ENCODE results near the gene FLAD1.

- TF ChIP-seq CTCF (IDR thresholded peaks at IDR 0.05; ENCODE audit: low read depth, low read length) (no peak), EZH2phosphoT487 (IDR thresholded peaks at IDR 0.05; ENCODE audit: low read depth) (no peak)
Measured at GRCh38 chr1:155030243-155030795, 47.2 kb downstream of the FLAD1 start.
